K562 (cell line): ENCODE results near the gene CYB5R3. TPM values are rescaled to one million over a fixed set of nuclear protein-coding genes. Genes with fewer than 3 reads are reported as not detected.

Experiments
- ATAC-seq: fragments of 200-7000 bp; cut with Tn5 transposase; 3 replicates; pipeline ENCODE4 v1.9.1; 2020; ENCODE audit warnings: moderate library complexity
- BruUV-seq: library from RNA; stranded (reverse); fragments of 400-500 nt; replicated peaks from 2 replicates; lab custom pipeline; 2021; lab: Mats Ljungman, UMichigan
- CTCF ChIA-PET: fragments of 300-600 bp; formaldehyde crosslinking; extraction: SDS; loops from one replicate; lab custom pipeline; 2021; ENCODE audit warnings: low intra/inter-chr PET ratio; lab: Yijun Ruan, JAX
- POLR2A ChIA-PET: fragments of 300-600, 350-650 bp; sonication (Branson Sonifier 250); formaldehyde crosslinking; extraction: SDS; loops from one replicate; lab custom pipeline; 2021; ENCODE audit warnings: antibody characterized with exemption, inconsistent platforms; lab: Yijun Ruan, JAX
- DNase-seq, 4 experiments: peaks; one replicate each; pipeline versions ENCODE4 v3.0.0 to v3.0.0-alpha.2; 2011 to 2018; ENCODE audit warnings: low spot score in 3 of 4, mixed read lengths in 3 of 4; ENCODE audit errors: extremely low read depth in 1 of 4
- FAIRE-seq: peaks from 2 replicates; lab custom pipeline; 2011; peaks lifted over from hg19 to GRCh38; lab: Jason Lieb, UNC
- H2AFZ ChIP-seq: 2 replicates; pipeline ENCODE4 v1.6.0; 2011; ENCODE audit warnings: low read depth, low read length, control low read depth, inconsistent platforms
- H3K27ac ChIP-seq: fragments of 200-600 bp; 3 replicates; pipeline ENCODE4 v1.8.0; 2011; ENCODE audit warnings: low read depth, mild to moderate bottlenecking, control low read depth, inconsistent platforms, low read length, moderate library complexity, mixed read lengths; ENCODE audit errors: extremely low read depth
- H3K27me3 ChIP-seq, 2 experiments: fragments of 300-600 bp in 1 of 2; 2 replicates in 1 of 2; 3 replicates in 1 of 2; pipeline versions ENCODE4 v1.6.0 to v1.8.0; 2011; ENCODE audit warnings: inconsistent platforms in 2 of 2, low read length in 2 of 2, mild to moderate bottlenecking in 1 of 2, mixed read lengths in 1 of 2, moderate library complexity in 1 of 2; ENCODE audit not compliant: control insufficient read depth in 2 of 2, insufficient read depth in 2 of 2
- H3K36me3 ChIP-seq: fragments of 300-600 bp; 3 replicates; pipeline ENCODE4 v1.8.0; 2011; ENCODE audit warnings: mild to moderate bottlenecking, low read length, inconsistent platforms; ENCODE audit not compliant: control insufficient read depth, insufficient read depth
- H3K4me1 ChIP-seq, 2 experiments: fragments of 200-600 bp in 1 of 2; replicated peaks in 1 of 2; 2 replicates in 1 of 2; 3 replicates in 1 of 2; pipeline versions ENCODE4 v1.5.1 to v1.8.0; 2011; ENCODE audit warnings: inconsistent platforms in 2 of 2, low read length in 2 of 2, mild to moderate bottlenecking in 1 of 2, mixed read lengths in 1 of 2, moderate library complexity in 1 of 2; ENCODE audit not compliant: control insufficient read depth in 2 of 2, insufficient read depth in 2 of 2
- H3K4me2 ChIP-seq: 2 replicates; pipeline ENCODE4 v1.6.1; 2011; ENCODE audit warnings: low read length, control low read depth, inconsistent platforms, mixed read lengths; ENCODE audit not compliant: insufficient read depth
- H3K4me3 ChIP-seq: fragments of 200-600 bp; sonication (generic), shearing (Covaris generic); 2 replicates; pipeline ENCODE4 v1.5.1; 2016; ENCODE audit warnings: control low read depth, inconsistent platforms
- H3K79me2 ChIP-seq: fragments of 200-600 bp; 3 replicates; pipeline ENCODE4 v1.8.0; 2011; ENCODE audit warnings: low read length, inconsistent platforms; ENCODE audit not compliant: control insufficient read depth, insufficient read depth
- H3K9ac ChIP-seq, 2 experiments: 2 replicates each; pipeline versions ENCODE4 v1.6.0 to v1.6.1; 2011; ENCODE audit warnings: low read depth in 2 of 2, low read length in 2 of 2, control low read depth in 1 of 2, inconsistent platforms in 1 of 2, mild to moderate bottlenecking in 1 of 2, mixed read lengths in 1 of 2; ENCODE audit not compliant: insufficient read depth in 1 of 2
- H3K9me1 ChIP-seq: one replicate; pipeline ENCODE4 v1.6.0; 2011; ENCODE audit warnings: inconsistent platforms, mild to moderate bottlenecking, low read length, moderate library complexity; ENCODE audit not compliant: control insufficient read depth, insufficient read depth
- H3K9me3 ChIP-seq: replicated peaks from 2 replicates; pipeline ENCODE4 v1.5.1; 2011; ENCODE audit warnings: low read depth, low read length, inconsistent platforms; ENCODE audit not compliant: control insufficient read depth, insufficient read depth
- H4K20me1 ChIP-seq: replicated peaks from 2 replicates; pipeline ENCODE4 v1.6.1; 2011; ENCODE audit warnings: low read length, inconsistent platforms, mixed read lengths; ENCODE audit not compliant: control insufficient read depth, insufficient read depth
- BCLAF1 ChIP-seq, 2 experiments: fragments of 450-650 bp in 1 of 2; IDR thresholded peaks; 2 replicates each; pipeline ENCODE4 v1.6.1; 2011 to 2017; ENCODE audit warnings: low read depth in 2 of 2, antibody characterized with exemption in 1 of 2, borderline replicate concordance in 1 of 2, low read length in 1 of 2, mild to moderate bottlenecking in 1 of 2, mixed read lengths in 1 of 2; ENCODE audit not compliant: control insufficient read depth in 1 of 2
- CCAR2 ChIP-seq: fragments of 200-400 bp; formaldehyde crosslinking; IDR thresholded peaks from 2 replicates; pipeline ENCODE4 v1.6.1; 2017; ENCODE audit warnings: mild to moderate bottlenecking, low read depth, low read length
- CREB1 ChIP-seq, 2 experiments: sonication (generic) in 1 of 2; formaldehyde crosslinking in 1 of 2; IDR thresholded peaks; 2 replicates each; pipeline versions ENCODE4 v1.6.1 to v1.8.0; 2012 to 2022; ENCODE audit warnings: inconsistent platforms in 1 of 2, mild to moderate bottlenecking in 1 of 2, missing genetic modification reagents in 1 of 2, moderate library complexity in 1 of 2
- CREBBP ChIP-seq: IDR thresholded peaks from one replicate; pipeline ENCODE4 v1.6.1; 2012; ENCODE audit warnings: low read depth, mild to moderate bottlenecking, control low read depth, inconsistent platforms, low read length
- FOXJ2 ChIP-seq: fragments of 200-800 bp; sonication (Bioruptor generic); IDR thresholded peaks from 2 replicates; pipeline ENCODE4 v1.6.1; 2016; ENCODE audit warnings: missing genetic modification characterization, missing compliant biosample characterization
- FOXJ3 ChIP-seq: sonication (generic); formaldehyde crosslinking; IDR thresholded peaks from 2 replicates; pipeline ENCODE4 v1.4.0; 2020; ENCODE audit warnings: mild to moderate bottlenecking, missing genetic modification reagents
- FOXK2 ChIP-seq, 2 experiments: fragments of 450-650 bp; IDR thresholded peaks in 1 of 2; conservative IDR thresholded peaks in 1 of 2; 2 replicates each; pipeline ENCODE4 v1.6.1; 2016; ENCODE audit warnings: low read depth in 2 of 2, mild to moderate bottlenecking in 1 of 2
- PHF21A ChIP-seq: fragments of 450-650 bp; IDR thresholded peaks from 2 replicates; pipeline ENCODE4 v1.6.1; 2017; ENCODE audit warnings: low read depth, borderline replicate concordance
- RBM14 ChIP-seq: fragments of 200-400 bp; formaldehyde crosslinking; IDR thresholded peaks from 2 replicates; pipeline ENCODE4 v1.6.1; 2018; ENCODE audit warnings: low read depth, mild to moderate bottlenecking, low read length, moderate library complexity, borderline replicate concordance; ENCODE audit not compliant: insufficient read depth
- SUPT5H ChIP-seq: fragments of 450-650 bp; IDR thresholded peaks from 2 replicates; pipeline ENCODE4 v1.6.1; 2016
- USF2 ChIP-seq: sonication (generic); formaldehyde crosslinking; IDR thresholded peaks from 2 replicates; pipeline ENCODE4 v1.5.0; 2020; ENCODE audit warnings: missing genetic modification reagents
- XRCC5 ChIP-seq: fragments of 200-400 bp; formaldehyde crosslinking; IDR thresholded peaks from 2 replicates; pipeline ENCODE4 v1.6.1; 2017; ENCODE audit warnings: low read depth, mild to moderate bottlenecking, low read length
- ZBED1 ChIP-seq: IDR thresholded peaks from 2 replicates; pipeline ENCODE4 v1.6.1; 2014
- ZBTB33 ChIP-seq: sonication (generic); formaldehyde crosslinking; IDR thresholded peaks from 2 replicates; pipeline ENCODE4 v1.8.1; 2023; ENCODE audit warnings: mild to moderate bottlenecking, missing genetic modification reagents
- ZNF212 ChIP-seq: fragments of 450-650 bp; formaldehyde crosslinking; IDR thresholded peaks from 2 replicates; pipeline ENCODE4 v1.4.0; 2020; ENCODE audit warnings: mild to moderate bottlenecking
- ZNF696 ChIP-seq: fragments of 250-450 bp; sonication (Bioruptor Pico); conservative IDR thresholded peaks from 2 replicates; pipeline ENCODE4 v1.4.0; 2020; ENCODE audit warnings: mild to moderate bottlenecking, moderate library complexity
- ZNF699 ChIP-seq: fragments of 250-450 bp; sonication (Bioruptor Pico); IDR thresholded peaks from 2 replicates; pipeline ENCODE4 v1.8.0; 2021; ENCODE audit warnings: mild to moderate bottlenecking, moderate library complexity; ENCODE audit not compliant: insufficient replicate concordance
- ZNF766 ChIP-seq: fragments of 200-800 bp; sonication (Bioruptor generic); conservative IDR thresholded peaks from 2 replicates; pipeline ENCODE4 v1.6.1; 2016; ENCODE audit warnings: missing genetic modification characterization, missing compliant biosample characterization
- WGBS: fragments of 100-300 bp; shearing (Covaris generic); methylation state at CpG from one replicate; pipeline ENCODE4 v1.1.6; 2016; ENCODE audit warnings: low coverage, mixed read lengths; ENCODE audit not compliant: insufficient coverage; ENCODE audit errors: missing lambda C conversion rate; 5-methylcytosine and 5-hydroxymethylcytosine counted together
- in situ Hi-C: fragments of 300-500 bp; cut with MboI; formaldehyde crosslinking; loops from 4 replicates; pipeline ENCODE4 v1.15.0; 2018; ENCODE audit warnings: inconsistent platforms, mixed read lengths
- intact Hi-C: fragments of 100-400 bp; cut with micrococcal nuclease; formaldehyde crosslinking; loops from 2 replicates; pipeline ENCODE4 v1.14.2; 2022
- polyA plus RNA-seq, 8 experiments: library from polyadenylated mRNA; depleted of rRNA in 4 of 8; stranded (reverse) in 5 of 8; unstranded in 3 of 8; fragments of >200 nt; fragmentation: Nextera tagmentation in 2 of 8; fragmentation: Illumina TruSeq in 1 of 8; extraction: Ambion mirVana in 2 of 8; extraction: Trizol in 1 of 8; gene quantifications; 2 replicates each; pipeline versions ENCODE4 v1.2.1 to v1.2.3, GENCODE V29; 2011 to 2014; ENCODE audit warnings: inconsistent platforms in 1 of 8, missing spikeins in 1 of 8
- total RNA-seq, 7 experiments: library from RNA; depleted of rRNA in 6 of 7; stranded (reverse); fragments of >200 nt in 6 of 7; fragmentation: Illumina TruSeq in 2 of 7; extraction: Trizol in 2 of 7; gene quantifications; 2 replicates each; pipeline versions ENCODE4 v1.2.1 to v1.2.3, GENCODE V29; 2011 to 2021; ENCODE audit warnings: low replicate concordance in 1 of 7

CYB5R3 gene
- total and polyA plus RNA-seq, 9 of the 15 experiments (the other 6 are each of a cell fraction or from before 2014, with no cell fraction given): 1.4 to 66.8 (median 23.4) TPM

GRCh38 chr22:42691440-42691839 lies 42.2 kb upstream of the CYB5R3 start:
- no TSS peak for BruUV-seq
- Histone ChIP-seq H3K4me3 (no peak overlapping the region), H3K4me2 (no peak overlapping the region), H3K9me1 (no peaks in the 10 kb centered on the region), H3K27me3 (peaks cover 0 to 24% of the 10 kb centered on the region in 2 experiments; a peak in 1 of 5 replicates), H3K4me1 (peaks cover 8 to 26% of the 10 kb centered on the region in 2 experiments; a peak in 3 of 5 replicates), H2AFZ (no peak overlapping the region), H3K27ac (no peak overlapping the region), H4K20me1 (no peaks in the 10 kb centered on the region), H3K79me2 (no peaks in the 10 kb centered on the region), H3K9ac (no peak overlapping the region), H3K36me3 (no peaks in the 10 kb centered on the region), H3K9me3 (no peaks in the 10 kb centered on the region)
- ChIA-PET POLR2A (interaction anchor here (1.1 kb wide), 1 partner anchor 18 kb away, joined by 3 read pairs; no protein-coding TSS in a partner anchor), CTCF (no interaction called here)
- 35% methylated on average over 9 of the region's 10 CpGs for WGBS
- in situ Hi-C loops: no loop called here
- ATAC-seq: no peak
- no peak for FAIRE-seq
- no peak for DNase-seq
- intact Hi-C loops: loop anchor here (10.0 kb wide), 1 partner anchor 67 kb away; no protein-coding TSS in a partner anchor
- no peak for TF ChIP-seq ZBTB33 (CRISPR knock-in tag)
- TF ChIP-seq PHF21A: no peak
- no peak for TF ChIP-seq ZNF766 (CRISPR knock-in tag)
- no peak for TF ChIP-seq ZNF696
- no peak for TF ChIP-seq ZBED1
- TF ChIP-seq FOXJ2: no peak
- TF ChIP-seq CREBBP: no peak
- no peak for TF ChIP-seq ZNF212 (CRISPR knock-in tag)
- TF ChIP-seq BCLAF1 (IDR thresholded peaks at IDR 0.05; ENCODE audit: borderline replicate concordance in 1 of 2, control insufficient read depth in 1 of 2, low read depth in 2 of 2, low read length in 1 of 2): no peak
- TF ChIP-seq ZNF699 (CRISPR knock-in tag): no peak
- TF ChIP-seq XRCC5: no peak
- TF ChIP-seq USF2 (CRISPR knock-in tag): no peak
- no peak for TF ChIP-seq FOXK2 (conservative IDR thresholded peaks at IDR 0.05 in 1 of 2, IDR thresholded peaks at IDR 0.05 in 1 of 2; ENCODE audit: low read depth in 2 of 2)
- no peak for TF ChIP-seq FOXJ3 (CRISPR knock-in tag)
- no peak for TF ChIP-seq CCAR2
- TF ChIP-seq RBM14: no peak
- no peak for TF ChIP-seq SUPT5H
- TF ChIP-seq CREB1 (IDR thresholded peaks at IDR 0.05): no peak
- TF ChIP-seq CREB1 (CRISPR knock-in tag; IDR thresholded peaks at IDR 0.05): no peak
